Activated CD8-positive, alpha-beta memory T cell treated with anti-CD3 and anti-CD28 coated beads for 1 hour (primary cell): Measurements from ENCODE around the gene SF3B6.

Source experiments
- DNase-seq, 2 donors: peaks; one replicate each; pipeline ENCODE4 v3.0.0-alpha.2; 2020; ENCODE audit warnings: low read depth in 1 of 2; ENCODE audit errors: extremely low read depth in 1 of 2

The SF3B6 gene

DNA sequence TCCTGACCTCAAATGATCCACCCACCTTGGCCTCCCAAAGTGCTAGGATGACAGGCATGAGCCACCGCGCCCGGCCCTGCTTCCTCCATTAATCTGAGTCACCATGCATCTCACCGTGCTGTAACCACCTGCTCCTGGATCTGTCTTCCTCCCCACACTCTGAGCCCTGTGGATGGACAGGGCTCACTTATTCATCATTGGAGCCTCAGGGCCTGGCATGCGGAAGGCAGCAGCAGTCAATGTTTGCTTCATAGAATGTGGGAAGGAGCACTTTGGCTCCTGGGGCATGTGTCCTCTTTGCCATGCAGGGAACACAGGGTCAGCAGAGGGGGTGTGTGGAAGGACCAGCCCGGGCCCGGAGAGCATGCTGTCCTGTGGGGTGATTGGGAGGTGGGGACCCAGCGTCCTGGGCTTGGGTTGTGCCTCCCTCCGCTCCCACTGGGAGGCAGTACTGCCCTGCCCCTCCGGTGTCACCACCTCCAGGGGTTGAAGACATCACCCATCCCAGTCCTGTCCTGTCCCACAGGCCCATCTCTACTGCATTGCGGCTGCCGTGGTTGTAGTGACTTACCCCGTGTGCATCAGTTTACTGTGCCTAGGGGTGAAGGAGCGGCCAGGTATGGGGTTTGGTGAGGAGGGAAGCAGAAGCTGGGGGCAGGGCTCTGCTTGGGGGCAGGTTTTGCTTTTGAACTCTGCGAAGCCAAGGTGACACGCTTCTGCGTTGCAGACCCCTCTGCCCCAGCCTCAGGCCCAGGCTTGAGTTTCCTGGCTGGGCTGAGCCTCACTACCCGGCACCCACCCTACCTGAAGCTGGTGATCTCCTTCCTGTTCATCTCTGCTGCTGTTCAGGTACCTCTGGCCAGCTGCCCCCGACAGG, 54.8 kb downstream of the SF3B6 start:
- no peak for DNase-seq

DNA sequence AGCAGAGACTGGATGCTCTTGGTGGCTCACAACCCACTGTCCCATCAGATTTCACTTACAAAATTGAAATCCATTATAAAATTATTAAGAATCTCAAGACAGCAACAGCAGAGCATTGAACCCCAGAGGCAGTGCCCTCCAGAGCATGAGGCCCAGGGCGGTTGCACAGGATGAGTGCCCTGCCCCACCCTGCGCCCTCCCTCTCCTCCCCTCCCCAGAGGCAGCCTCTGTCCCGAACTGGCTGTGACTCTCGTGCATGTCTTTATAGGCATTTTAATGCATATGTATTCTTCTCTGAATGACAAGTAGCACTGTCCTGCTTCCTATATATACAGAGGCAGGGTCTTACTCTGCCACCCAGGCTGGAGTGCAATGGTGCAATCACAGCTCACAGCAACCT, 55.9 kb downstream of the SF3B6 start:
- DNase-seq: no peak

DNA sequence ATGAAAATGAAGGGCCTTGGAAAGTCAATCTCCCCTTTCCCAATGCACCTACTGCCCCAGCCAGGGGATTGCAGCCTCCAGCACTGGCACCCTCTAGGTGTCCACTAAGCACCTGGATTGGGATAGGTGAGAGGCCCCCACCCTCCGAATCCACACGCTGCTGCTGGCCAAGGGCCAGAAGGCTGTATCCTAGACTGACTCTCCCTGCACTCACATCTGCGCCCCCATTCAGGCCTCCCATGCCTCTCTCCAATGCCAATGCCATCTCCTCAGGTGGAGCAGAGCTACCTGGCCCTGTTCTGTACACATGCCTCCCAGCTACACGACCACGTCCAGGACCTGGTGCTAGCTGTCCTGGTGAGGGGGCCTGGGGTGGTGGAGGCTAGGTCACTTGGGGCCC, 56.4 kb downstream of the SF3B6 start:
- DNase-seq: no peak

DNA sequence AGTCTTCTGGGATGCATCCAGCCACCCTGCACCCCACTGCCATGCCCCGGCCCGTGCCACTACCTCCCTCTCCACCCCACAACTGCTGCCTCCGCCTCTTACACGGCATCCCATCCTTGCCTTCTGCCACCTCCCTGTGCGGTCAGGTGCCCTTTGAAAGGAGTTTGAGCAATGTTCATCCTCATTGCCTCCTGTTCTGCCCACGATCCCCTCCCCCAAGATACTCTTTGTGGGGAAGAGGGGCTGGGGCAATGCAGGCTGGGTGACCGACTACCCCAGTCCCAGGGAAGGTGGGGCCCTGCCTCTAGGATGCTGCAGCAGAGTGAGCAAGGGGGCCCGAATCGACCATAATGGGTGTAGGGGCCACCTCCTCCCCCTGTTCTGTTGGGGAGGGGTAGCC, 57.9 kb downstream of the SF3B6 start:
- DNase-seq: no peak

DNA sequence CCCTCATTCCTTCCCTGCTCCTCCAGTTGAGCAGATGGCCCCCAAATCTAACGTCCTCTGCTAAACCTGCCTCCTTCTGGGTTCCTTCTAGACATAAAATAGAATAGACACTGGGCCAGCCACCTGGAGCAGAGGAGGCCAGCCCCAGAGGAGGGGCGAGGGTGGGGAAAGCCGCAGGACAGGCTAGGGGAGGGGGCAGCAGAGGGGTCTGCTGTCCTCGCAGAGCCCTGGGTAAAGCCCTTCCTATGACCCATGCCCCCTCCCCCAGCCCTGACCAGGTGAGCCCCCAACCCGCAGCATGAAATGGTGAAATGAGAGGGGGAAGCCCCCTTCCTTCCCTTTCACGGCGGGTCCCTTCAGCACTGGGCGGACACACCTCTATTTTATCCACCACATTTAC, 58.4 kb downstream of the SF3B6 start:
- DNase-seq: no peak
